ENCODE results near the gene TAMALIN.

TAMALIN gene

GRCh38 chr12:52053536-52054209 lies 46.9 kb downstream of the TAMALIN start:
- DNase-seq (ENCODE audit: extremely low read depth in 1 of 2, low read depth in 1 of 2) = peak in 1 of 2 donors; percentile 33

GRCh38 chr12:52054231-52054832 lies 47.6 kb downstream of the TAMALIN start:
- DNase-seq (ENCODE audit: extremely low read depth in 1 of 2, low read depth in 1 of 2) = no peak

- DNase-seq (ENCODE audit: extremely low read depth in 1 of 2, low read depth in 1 of 2) = no peak
These were observed 48.3 kb downstream of the TAMALIN start for GRCh38 chr12:52054833-52055730.

GRCh38 chr12:52055731-52056711 lies 49.3 kb downstream of the TAMALIN start:
- DNase-seq (ENCODE audit: extremely low read depth in 1 of 2, low read depth in 1 of 2) = no peak

GRCh38 chr12:52056801-52057637 lies 50.3 kb downstream of the TAMALIN start:
- DNase-seq (ENCODE audit: extremely low read depth in 1 of 2, low read depth in 1 of 2) = no peak

GRCh38 chr12:52057638-52058576 lies 51.2 kb downstream of the TAMALIN start:
- DNase-seq (ENCODE audit: extremely low read depth in 1 of 2, low read depth in 1 of 2) = no peak

GRCh38 chr12:52058631-52059361 lies 52.0 kb downstream of the TAMALIN start:
- peak in 1 of 2 donors; percentile 30 for DNase-seq (ENCODE audit: extremely low read depth in 1 of 2, low read depth in 1 of 2)

GRCh38 chr12:52059582-52060497 lies 53.1 kb downstream of the TAMALIN start:
- DNase-seq (ENCODE audit: extremely low read depth in 1 of 2, low read depth in 1 of 2) = peak in 1 of 2 donors; percentile 54

- peak; percentile 39 to 47 for DNase-seq (ENCODE audit: extremely low read depth in 1 of 2, low read depth in 1 of 2)
These were observed 53.9 kb downstream of the TAMALIN start for GRCh38 chr12:52060498-52061177.

GRCh38 chr12:52061470-52062166 lies 54.9 kb downstream of the TAMALIN start:
- no peak for DNase-seq (ENCODE audit: extremely low read depth in 1 of 2, low read depth in 1 of 2)

- DNase-seq (ENCODE audit: extremely low read depth in 1 of 2, low read depth in 1 of 2) = no peak
These were observed 55.7 kb downstream of the TAMALIN start for GRCh38 chr12:52062167-52063081.

- no peak for DNase-seq (ENCODE audit: extremely low read depth in 1 of 2, low read depth in 1 of 2)
These were observed 56.6 kb downstream of the TAMALIN start for GRCh38 chr12:52063082-52063924.

GRCh38 chr12:52063981-52064649 lies 57.4 kb downstream of the TAMALIN start:
- DNase-seq (ENCODE audit: extremely low read depth in 1 of 2, low read depth in 1 of 2) = no peak
